Fibroblast of skin of left biceps (primary cell): ENCODE measurements around the gene ARID1A.
"Not testable (repeated sequence)": the region's sequence is repeated elsewhere in the genome, so short reads cannot be mapped to it uniquely, and the experiment has no call there.

Experiments used
- DNase-seq, 2 experiments: peaks; one replicate each; pipeline ENCODE4 v3.0.0-alpha.2; 2013; ENCODE audit warnings: low read depth in 2 of 2

ARID1A gene

DNA sequence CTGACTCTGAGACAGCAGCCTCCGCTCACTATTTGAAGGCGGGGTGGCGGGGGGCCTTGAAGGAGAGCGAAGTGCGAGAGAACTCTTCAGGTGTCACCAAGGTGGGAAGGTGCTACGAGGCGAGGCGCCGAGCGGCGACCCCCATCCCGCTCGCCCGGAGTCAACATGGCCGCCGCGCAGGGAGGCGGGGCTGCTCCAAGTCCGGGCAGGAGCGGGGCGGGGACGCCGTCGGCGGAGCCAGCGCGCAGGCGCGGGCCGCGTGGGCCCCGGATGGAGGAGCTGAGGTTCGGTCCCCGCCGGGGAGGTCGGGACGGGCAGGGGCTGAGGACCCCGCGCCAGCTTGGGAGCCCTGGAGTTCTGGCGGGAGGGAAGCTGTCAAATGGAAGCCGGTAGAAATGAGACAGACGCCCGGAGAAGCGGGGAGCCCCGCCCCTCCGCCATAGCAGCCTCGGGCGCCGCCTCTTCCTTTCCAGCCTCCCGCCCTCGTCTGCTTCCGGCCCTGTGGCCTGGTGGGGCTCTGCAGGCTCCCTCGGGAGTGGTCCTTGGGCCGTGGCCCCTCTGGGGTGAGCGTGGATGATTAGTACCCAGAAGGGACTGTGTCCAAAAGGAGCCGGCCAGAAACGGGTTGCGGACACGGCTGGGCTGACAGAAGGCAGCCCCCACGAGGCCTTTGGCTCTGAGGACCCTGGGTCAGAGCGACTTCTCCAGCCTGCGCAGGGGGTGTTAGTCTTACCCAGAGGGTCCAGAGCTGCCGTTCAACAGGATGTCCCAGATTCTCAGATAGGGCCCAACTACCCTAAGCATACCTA is 92.1 kb downstream of the ARID1A start, which contains the start of gene PIGV:
TSS of gene PIGV (plus strand) at position 245 of the 809 bp plus-strand sequence. CDS start 2,866 bp downstream, outside the sequence.
- DNase-seq = peak in 1 of 2 experiments; percentile 62

DNA sequence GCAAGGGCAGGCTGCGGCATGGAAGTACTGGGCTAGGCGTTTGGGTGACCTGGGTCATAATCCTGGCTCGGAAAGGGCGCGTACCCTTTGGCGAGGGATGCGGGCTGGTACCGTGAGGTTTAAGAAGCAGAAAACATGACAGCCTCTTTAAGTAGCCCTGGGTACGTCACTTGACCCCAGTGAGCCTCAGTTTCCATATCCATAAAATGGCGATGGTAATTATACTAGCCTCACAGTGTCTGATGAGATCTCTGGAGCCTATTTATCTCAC is 92.6 kb downstream of the ARID1A start:
- no peak for DNase-seq

DNA sequence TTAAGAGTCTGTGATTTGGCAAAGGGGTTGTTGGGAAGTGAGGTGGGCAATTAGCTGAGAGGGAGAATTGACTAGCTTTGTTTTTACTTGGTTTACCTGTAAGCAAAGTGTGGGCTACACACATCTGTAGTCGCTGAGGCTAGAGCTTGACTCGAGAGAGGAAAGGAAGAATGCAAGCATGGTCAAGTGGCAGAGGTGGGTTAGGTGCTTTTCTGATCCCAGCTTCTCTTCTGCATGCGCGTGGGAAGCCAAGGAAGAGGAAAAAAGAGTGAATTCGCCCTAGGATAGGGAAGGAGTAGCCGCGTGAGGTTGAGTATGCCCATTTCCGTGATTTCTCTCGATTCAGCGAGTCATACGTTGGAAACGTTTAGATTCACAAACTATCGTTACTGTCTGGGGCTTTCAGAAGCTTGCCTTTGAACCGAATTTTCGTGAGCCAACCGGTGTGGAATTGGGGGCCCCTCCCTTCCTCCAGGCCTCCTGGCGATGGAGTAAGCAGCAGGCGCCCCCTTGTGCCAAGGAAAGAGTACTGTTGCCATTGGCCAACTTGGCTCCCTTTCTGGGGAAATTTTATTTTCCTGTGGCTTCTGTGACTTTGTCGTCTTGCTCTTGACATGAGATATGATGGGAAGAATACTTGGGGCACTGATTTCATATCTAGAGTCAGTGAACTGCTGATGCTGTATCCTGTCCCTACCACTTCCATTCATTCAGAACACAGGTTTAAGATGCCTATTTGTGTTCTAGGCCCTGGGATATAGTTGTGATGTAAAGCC is 93.2 kb downstream of the ARID1A start:
- peak in 1 of 2 experiments; percentile 66 for DNase-seq

DNA sequence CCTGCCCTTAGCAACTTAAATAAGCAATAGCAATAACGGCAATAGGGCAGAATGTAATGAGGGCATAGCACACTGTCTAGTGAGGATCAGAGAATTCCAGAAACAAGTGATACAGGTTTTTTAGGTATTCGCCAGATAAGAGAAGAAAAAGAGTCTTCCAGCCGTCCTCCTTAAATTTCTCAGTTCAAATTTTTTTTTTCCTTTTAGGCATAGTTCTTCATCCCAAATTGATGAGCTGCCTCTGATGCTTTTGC is 93.7 kb downstream of the ARID1A start:
- no peak for DNase-seq

DNA sequence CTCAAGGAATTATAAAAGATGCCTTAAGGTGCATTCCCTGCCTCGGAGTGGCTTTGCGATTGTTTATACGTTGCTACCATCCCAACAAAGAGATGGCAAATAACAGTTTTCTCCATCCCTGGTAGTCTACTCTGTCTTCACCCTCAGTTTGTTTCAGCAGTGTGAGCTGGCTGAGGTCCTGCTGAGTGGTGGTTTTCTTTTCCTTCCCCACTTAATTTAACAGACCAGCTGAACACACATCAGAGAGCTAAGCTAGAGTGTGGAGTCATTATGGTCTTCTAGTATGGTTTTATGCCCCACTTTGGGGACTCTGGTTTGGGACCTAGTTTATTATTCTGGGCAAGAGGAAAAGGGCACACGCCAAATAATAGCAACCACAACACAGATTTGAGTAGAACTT is 94.1 kb downstream of the ARID1A start:
- DNase-seq = no peak

DNA sequence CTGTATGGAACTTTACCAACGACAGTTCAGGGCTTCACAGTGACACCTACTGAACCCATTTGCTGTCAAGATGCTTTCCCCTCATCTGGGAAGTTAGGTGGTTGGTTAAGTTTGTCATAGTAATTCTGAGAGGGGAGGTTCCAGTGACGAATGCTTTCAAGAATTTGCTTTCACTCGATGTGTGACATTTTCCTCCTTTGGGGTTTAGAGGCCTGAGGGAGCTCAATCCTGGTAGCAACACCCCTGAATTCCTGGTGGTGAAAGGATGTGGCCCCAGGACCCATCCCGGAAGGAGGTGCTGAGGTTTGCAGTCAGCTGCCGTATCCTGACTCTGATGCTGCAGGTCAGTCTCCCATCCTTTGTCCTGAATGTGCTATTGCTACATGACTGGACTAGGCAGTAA is 94.7 kb downstream of the ARID1A start:
- no peak for DNase-seq

DNA sequence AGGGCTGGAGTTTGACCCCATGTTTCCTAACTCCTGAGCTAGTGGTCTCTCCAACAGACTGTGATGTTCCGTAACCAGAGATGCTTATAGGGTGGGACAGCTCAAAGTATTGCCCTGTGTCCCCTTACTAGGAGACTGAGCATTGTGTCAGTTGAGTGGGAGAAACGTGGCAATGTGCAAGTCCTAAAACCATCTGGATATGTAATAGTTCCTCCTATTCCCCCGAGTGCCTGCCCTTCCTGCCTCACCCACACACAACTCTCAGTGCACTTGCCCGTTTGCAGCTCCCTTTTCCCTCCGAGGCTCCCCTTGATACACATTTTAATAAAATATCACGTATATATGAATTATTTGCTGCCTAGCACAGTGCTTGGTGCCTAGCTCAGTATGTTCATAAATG is 95.3 kb downstream of the ARID1A start:
- no peak for DNase-seq

DNA sequence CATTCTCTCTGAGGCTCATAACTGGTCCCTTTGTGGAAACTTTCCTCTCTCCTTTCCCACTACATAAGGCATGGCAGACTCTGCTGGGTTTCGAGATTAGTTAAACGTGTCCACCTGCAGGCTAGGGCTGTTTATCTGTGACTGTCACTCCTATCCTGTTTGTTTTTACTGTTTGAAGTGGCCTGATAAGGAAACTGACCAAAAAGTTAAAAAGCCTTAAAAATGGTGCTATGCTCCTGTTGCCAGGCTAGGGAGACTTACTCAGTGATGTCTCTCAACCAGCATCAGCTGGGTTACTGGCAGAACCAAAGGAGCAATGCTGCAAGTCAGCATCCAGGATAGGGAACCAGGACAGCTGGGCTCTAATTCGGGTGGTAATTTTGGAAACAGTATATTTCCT is 95.8 kb downstream of the ARID1A start:
- DNase-seq = no peak

DNA sequence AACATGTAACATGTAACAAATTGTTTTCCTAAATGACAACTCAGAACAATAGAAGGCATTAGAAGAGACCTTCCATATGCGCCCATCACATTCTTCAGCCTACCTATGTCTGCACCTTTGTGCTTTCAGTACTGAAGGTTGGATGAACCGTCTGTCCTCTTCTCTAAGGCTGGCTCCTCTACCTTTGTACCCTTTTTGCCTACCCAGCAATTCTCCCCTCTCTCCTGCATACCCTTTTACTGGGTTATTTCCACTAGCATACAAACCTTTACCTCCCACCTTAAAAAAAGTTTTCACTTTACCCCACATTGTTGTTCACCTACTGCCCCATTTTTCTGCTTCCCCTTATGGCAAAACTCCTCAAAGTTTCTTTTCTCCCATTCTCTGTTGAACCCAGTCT is 97.1 kb downstream of the ARID1A start:
- DNase-seq = no peak

DNA sequence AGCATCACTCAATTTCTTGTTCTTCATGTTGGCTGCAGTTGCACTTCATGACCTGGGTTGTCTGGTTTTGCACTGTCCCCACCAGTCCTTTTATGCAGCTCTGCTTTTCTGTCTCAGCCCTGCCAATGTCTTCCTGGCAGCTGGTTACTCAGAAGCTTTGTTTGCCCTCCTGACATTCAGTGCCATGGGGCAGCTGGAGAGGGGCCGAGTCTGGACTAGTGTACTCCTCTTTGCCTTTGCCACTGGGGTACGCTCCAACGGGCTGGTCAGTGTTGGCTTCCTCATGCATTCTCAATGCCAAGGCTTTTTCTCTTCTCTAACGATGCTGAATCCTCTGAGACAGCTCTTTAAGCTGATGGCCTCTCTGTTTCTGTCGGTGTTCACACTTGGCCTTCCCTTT is 98.6 kb downstream of the ARID1A start:
- no peak for DNase-seq

DNA sequence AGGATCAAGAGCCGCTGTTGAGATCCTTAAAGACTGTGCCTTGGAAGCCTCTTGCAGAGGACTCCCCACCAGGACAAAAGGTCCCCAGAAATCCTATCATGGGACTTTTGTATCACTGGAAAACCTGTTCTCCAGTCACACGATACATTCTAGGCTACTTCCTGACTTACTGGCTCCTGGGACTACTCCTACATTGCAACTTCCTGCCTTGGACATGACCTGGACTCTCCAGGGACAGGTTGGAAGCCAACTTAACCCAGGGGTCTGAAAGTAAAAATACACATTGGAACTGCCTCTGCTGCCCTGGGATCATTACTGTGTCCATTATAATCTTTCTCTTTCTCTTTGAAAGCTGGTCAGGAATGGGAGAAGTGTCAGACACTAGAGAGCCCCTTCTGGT is 101.8 kb downstream of the ARID1A start:
- DNase-seq = no peak

DNA sequence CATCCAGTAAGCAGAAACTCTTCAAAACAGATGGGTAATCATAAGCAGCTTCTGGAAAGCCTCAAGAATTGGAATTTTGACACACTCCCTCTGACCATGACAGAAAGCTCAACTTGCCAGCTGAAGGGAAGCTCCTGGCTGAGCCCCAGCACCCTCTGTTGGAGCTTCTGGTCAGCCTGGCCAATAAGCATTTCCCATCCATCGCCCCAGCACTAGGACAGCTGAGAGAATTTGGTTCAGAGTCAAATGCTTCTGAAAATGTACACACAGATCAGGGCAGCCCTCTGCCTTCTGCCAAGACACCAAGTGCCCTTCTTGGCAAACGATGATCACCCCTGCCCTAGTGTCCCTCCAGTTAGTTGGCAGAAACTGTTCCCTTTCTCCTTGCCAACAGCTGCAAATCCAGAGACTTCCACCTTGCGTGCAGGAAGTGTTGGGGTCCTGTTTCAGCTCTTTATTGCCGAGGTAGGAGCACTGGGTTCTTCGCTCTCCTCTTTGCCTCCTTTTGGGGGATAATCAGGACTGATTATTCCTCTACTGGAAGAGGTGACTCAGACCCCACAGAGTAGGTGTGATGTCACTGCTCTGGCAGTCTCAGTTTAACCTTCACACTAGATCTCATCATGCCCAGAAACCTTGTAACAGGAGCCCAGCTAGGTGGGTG is 103.8 kb downstream of the ARID1A start:
- DNase-seq = no peak

DNA sequence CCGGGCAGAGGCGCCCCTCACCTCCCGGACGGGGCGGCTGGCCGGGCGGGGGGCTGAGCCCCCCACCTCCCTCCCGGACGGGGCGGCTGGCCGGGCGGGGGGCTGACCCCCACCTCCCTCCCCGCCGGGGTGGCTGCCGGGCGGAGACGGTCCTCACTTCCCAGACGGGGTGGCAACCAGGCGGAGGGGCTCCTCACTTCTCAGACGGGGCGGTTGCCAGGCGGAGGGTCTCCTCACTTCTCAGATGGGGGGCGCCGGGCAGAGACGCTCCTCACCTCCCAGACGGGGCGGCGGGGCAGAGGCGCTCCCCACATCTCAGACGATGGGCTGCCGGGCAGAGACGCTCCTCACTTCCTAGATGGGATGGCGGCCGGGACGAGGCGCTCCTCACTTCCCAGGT is 108.1 kb downstream of the ARID1A start:
- DNase-seq = not testable (repeated sequence)

DNA sequence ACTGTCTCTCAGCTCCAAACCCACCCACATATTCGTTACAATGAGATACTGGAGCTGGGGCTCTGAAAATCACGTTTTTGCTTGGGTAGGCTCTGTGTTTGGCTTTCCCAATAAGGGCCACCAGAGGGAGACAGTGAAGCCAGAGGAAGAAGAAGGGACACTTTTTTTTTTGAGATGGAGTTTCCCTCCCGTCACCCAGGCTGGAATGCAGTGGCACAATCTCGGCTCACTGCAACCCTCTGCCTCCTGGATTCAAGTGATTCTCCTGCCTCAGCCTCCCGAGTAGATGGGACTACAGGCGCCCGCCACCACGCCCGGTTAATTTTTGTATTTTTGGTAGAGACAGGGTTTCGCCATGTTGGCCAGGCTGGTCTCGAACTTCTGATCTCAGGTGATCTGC is 114.3 kb downstream of the ARID1A start:
- not testable (repeated sequence) for DNase-seq

DNA sequence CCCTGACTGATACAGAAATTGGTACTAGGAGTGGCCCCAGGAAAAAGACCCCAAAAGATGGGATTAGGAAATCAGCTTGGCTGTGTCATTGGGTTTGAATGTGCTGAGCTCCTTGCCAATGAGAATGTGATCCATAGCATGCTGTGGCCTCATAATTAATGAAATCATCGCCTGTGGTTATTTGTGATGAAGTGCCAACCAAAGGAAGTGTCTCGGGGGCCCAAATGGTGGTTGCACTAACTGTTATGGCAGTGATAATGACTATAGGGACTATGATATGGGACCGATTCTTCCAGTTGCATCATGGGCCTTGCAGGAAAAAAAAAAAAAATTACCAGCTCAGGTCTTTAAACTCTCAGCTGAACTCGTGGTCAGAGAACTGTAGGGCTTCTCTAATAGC is 115.2 kb downstream of the ARID1A start:
- no peak for DNase-seq

DNA sequence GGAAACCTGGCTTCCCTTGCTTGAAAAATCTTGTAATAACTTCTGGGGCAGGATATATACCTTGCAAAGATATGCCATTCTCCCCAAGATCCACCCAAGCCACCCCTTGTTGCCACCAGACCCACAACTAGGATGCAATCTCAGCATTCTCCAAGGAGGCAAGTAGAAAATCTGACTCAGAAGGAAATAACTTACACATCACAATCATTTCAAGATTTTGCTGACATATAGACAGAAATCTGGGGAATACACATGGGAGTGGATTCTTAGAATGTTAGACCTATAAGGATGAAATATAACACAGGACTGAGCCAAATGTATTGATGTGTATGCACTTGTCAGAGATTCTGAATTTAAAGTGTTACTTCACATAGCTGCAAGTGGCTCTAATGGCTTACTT is 115.9 kb downstream of the ARID1A start:
- DNase-seq = no peak

DNA sequence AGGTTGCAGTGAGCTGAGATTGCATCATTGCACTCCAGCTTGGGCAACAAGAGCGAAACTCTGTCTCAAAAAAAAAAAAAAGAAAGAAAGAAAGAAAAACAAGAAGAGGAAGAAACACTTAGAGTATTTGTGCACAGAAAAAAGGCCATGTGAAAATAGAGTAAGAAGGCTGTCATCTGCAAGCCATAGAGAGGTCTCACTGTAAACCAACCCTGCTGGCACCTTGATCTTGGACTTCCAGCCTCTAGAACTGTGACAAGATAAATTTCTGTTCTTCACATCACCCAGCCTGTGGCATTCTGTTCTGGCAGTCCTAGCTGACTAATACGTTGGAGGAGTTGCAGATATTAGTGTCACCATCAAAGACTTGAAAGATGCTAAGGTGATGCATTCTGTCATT is 118.6 kb downstream of the ARID1A start:
- no peak for DNase-seq

DNA sequence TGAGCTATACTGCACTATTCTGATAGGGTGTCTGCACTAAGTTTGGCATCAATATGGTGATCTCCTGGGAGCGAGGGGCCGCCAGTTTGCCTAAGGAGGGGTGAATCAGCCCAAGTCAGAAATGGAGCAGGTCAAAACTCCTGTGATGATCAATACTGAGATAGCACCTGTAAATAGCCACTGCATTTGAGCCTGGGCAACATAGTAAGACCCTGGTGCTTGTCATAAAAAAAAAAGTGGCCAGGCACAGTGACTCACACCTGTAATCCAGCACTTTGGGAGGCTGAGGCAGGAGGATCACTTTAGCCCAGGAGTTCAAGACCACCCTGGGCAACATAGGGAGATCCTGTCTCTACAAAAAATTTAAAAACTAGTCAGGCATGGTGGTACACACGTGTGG is 119.1 kb downstream of the ARID1A start:
- no peak for DNase-seq

DNA sequence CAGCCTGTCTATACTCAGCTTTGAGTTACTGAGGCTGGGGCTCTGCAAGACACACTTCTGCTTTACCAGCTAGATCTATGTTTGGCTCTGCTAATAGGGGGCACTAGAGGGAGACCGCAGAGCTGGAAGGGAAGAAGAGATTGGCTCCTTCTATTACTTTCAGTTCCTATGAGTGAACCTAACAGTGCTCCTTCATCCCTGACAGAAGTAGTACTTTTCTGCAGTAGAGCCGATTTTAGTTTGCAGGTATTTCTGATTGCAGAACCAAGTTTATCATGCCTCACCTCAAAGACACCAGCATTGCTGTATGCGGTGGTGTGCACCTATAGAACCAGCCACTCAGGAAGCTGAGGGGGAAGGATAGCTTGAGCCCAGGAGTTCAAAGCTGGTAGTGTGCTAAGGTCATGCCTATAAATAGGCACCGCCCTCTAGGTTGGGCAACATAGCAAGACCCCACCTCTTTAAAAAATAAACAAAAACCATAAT is 125.0 kb downstream of the ARID1A start:
- DNase-seq = no peak

DNA sequence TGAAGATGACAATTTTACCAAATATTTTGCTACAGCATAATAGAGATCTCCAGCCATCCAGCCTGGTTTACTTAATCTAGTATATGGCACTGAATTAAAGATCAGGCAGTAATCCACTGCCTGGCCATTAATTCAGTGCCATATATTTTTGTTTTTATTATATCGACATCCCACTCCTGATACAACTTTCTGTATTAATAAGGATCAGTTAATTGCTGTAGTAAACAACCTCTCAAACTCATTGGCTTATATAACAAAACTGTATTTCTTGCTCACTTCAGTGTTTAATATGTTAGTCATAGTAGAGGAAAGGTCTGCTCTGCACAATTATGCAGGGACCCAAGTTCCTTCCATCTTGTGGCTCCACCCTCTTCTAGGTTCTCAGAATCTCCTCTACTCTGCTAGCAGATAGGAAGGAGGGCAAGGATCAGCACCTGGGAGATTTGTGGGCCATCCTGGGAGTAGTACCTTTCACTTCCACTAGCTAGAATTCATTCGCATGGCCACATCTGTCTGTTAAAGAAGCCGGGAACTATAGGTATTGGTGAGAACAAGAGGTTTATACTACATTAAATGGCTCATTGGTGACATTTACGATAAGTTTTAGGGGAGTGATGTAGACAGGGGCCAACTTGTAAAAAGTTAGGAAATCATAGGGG is 127.1 kb downstream of the ARID1A start:
- no peak for DNase-seq

DNA sequence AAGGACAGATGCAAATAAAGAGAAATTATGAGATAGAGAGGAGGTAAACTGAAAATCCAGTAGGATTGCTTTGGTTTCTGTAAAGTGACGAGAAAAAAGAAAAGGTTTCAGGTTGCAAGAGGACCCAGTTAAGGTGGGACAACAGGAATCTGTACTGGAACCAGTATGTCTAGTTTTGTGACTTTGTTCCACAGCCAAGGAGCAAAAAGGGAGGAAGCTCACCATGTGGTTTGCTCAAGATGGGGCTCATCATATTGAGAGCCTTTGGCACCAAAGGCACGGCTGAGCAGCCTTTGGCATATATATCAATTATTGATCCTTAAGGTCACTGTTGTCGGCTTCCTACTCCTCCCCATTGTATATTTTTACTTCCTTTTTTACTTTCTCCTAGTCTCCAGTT is 128.9 kb downstream of the ARID1A start:
- DNase-seq = no peak
